ENCODE results near the gene EPB41L2. TPM values are rescaled to one million over a fixed set of nuclear protein-coding genes. Genes with fewer than 3 reads are reported as not detected.

EPB41L2 gene
- total RNA-seq, 4 donors from 2014 or later: 104 to 317 (median 144) TPM

- TF ChIP-seq, protein P1, sequence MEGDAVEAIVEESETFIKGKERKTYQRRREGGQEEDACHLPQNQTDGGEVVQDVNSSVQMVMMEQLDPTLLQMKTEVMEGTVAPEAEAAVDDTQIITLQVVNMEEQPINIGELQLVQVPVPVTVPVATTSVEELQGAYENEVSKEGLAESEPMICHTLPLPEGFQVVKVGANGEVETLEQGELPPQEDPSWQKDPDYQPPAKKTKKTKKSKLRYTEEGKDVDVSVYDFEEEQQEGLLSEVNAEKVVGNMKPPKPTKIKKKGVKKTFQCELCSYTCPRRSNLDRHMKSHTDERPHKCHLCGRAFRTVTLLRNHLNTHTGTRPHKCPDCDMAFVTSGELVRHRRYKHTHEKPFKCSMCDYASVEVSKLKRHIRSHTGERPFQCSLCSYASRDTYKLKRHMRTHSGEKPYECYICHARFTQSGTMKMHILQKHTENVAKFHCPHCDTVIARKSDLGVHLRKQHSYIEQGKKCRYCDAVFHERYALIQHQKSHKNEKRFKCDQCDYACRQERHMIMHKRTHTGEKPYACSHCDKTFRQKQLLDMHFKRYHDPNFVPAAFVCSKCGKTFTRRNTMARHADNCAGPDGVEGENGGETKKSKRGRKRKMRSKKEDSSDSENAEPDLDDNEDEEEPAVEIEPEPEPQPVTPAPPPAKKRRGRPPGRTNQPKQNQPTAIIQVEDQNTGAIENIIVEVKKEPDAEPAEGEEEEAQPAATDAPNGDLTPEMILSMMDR (IDR thresholded peaks at IDR 0.05): no peak
- DNase-seq (ENCODE audit: low spot score) (no peak), ATAC-seq (ENCODE audit: low FRiP score) (peak; percentile 56)
Measured at GRCh38 chr6:131062241-131063027, 611 bp downstream of the EPB41L2 start.

- ATAC-seq (ENCODE audit: low FRiP score) (no peak), DNase-seq (ENCODE audit: low spot score) (no peak)
- TF ChIP-seq, protein P1 (IDR thresholded peaks at IDR 0.05): no peak
Measured at GRCh38 chr6:131061751-131062119, 1.3 kb downstream of the EPB41L2 start.

- TF ChIP-seq, protein P1 (IDR thresholded peaks at IDR 0.05): no peak
- no peak for DNase-seq (ENCODE audit: low spot score)
- ATAC-seq (ENCODE audit: low FRiP score): no peak
Measured at GRCh38 chr6:131061041-131061750, 1.8 kb downstream of the EPB41L2 start.

GRCh38 chr6:131060311-131060710, 2.7 kb downstream of the EPB41L2 start:
- TF ChIP-seq, protein P1 (IDR thresholded peaks at IDR 0.05): no peak
- no peak for ATAC-seq (ENCODE audit: low FRiP score)
- DNase-seq (ENCODE audit: low spot score): no peak

GRCh38 chr6:131059486-131059885, 3.6 kb downstream of the EPB41L2 start:
- ATAC-seq (ENCODE audit: low FRiP score) (no peak), DNase-seq (ENCODE audit: low spot score) (no peak)
- TF ChIP-seq, protein P1 (IDR thresholded peaks at IDR 0.05): no peak

GRCh38 chr6:131058236-131058635, 4.8 kb downstream of the EPB41L2 start:
- DNase-seq (ENCODE audit: low spot score) (no peak), ATAC-seq (ENCODE audit: low FRiP score) (no peak)
- TF ChIP-seq, protein P1 (IDR thresholded peaks at IDR 0.05): no peak

All from omental fat pad (tissue), 4 donors.